ENCODE measurements around the gene BRAT1.
A peak's percentile ranks its signal among the peaks of the same experiment; 100 is the strongest.

The BRAT1 gene

DNA sequence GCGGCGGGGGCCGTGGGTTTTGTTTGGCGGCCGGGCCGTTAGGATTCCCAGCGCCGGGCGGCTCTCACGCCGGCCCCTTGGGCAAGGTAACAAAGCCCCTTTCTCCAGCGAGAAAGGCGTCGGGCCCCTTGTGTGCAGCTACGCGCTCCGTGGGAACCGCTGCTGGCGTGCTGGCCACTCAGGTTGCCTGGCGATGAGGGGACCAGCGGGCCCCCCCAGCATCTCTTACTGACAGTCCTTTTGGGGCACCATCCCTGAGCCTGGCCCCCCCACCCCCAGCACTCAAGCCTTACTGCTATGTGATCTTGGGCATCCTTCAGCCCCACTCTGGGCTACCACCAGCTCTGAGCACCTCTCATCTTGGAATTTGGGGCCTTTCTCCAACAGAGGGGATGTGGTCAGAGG is 34.0 kb downstream of the BRAT1 start:
- no peak overlapping the region for H2AFZ ChIP-seq (ENCODE audit: low read depth)
- no peak overlapping the region for H3K4me3 ChIP-seq (IDR thresholded peaks at IDR 0.05; ENCODE audit: insufficient read depth, low read depth, low read length)
- no peaks in the 10 kb centered on the region for H3K36me3 ChIP-seq (ENCODE audit: insufficient read depth)
- H3K4me2 ChIP-seq = no peak overlapping the region
- no peak overlapping the region for H3K27ac ChIP-seq
- no peak overlapping the region for H3K9ac ChIP-seq
- H3K4me1 ChIP-seq (ENCODE audit: low read depth, poor library complexity, severe bottlenecking) = peaks cover 29% of the 10 kb centered on the region
- H3K79me2 ChIP-seq (ENCODE audit: insufficient read depth, low read depth) = no peaks in the 10 kb centered on the region
- H3K27me3 ChIP-seq (ENCODE audit: insufficient read depth, low read depth) = peaks cover 78% of the 10 kb centered on the region
- TF ChIP-seq CTCF (conservative IDR thresholded peaks at IDR 0.05; ENCODE audit: low read depth, low read length) = no peak
- H4K20me1 ChIP-seq (ENCODE audit: insufficient read depth) = no peaks in the 10 kb centered on the region

GRCh38 chr7:2520761-2521290 is 34.5 kb downstream of the BRAT1 start:
- Histone ChIP-seq H3K4me3 (IDR thresholded peaks at IDR 0.05; ENCODE audit: insufficient read depth, low read depth, low read length) (no peak overlapping the region), H3K9ac (no peak overlapping the region), H2AFZ (ENCODE audit: low read depth) (no peak overlapping the region), H3K4me2 (peak overlapping the region; percentile 48; the same call in 1 of the 2 replicates), H3K27ac (no peak overlapping the region), H3K27me3 (ENCODE audit: insufficient read depth, low read depth) (peaks cover 83% of the 10 kb centered on the region), H3K79me2 (ENCODE audit: insufficient read depth, low read depth) (no peaks in the 10 kb centered on the region), H3K36me3 (ENCODE audit: insufficient read depth) (no peaks in the 10 kb centered on the region), H4K20me1 (ENCODE audit: insufficient read depth) (no peaks in the 10 kb centered on the region), H3K4me1 (ENCODE audit: low read depth, poor library complexity, severe bottlenecking) (peaks cover 29% of the 10 kb centered on the region)
- no peak for TF ChIP-seq CTCF (conservative IDR thresholded peaks at IDR 0.05; ENCODE audit: low read depth, low read length)

DNA sequence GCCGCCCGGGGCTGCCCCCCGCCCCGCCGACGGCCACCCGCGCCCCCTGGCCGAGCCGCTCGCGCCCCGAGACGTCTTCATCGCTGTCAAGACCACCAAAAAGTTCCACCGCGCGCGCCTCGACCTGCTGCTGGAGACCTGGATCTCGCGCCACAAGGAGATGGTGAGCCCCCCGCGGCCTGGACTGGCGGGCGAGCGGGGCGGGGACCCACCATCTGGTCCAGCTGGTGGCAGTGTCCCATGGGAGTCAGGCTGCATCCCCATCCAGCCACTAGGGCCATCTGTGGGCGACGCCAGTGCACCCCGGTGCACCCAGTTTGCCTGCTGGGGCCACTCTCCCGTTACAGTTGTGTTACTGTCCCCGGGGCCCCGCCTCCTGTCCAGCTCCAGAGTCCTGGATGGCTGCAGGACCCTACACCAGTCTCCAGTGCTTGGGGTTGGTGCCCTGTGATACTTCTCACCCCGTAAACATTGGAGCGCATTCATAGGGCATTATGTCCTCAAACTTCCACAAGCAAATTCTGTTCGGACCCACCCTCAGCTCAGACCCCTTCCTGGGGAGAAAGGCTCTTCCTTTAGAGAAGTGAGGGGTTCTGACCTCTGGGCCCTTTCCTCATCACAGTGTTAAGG is 35.1 kb downstream of the BRAT1 start:
- Histone ChIP-seq H3K36me3 (ENCODE audit: insufficient read depth) (no peaks in the 10 kb centered on the region), H3K9ac (no peak overlapping the region; the same call in 1 of the 2 replicates), H2AFZ (ENCODE audit: low read depth) (peak overlapping the region; percentile 38), H4K20me1 (ENCODE audit: insufficient read depth) (no peaks in the 10 kb centered on the region), H3K27ac (no peak overlapping the region), H3K79me2 (ENCODE audit: insufficient read depth, low read depth) (no peaks in the 10 kb centered on the region), H3K4me1 (ENCODE audit: low read depth, poor library complexity, severe bottlenecking) (peaks cover 29% of the 10 kb centered on the region), H3K27me3 (ENCODE audit: insufficient read depth, low read depth) (peaks cover 82% of the 10 kb centered on the region), H3K4me2 (peak overlapping the region; percentile 48; the same call in 1 of the 2 replicates), H3K4me3 (IDR thresholded peaks at IDR 0.05; ENCODE audit: insufficient read depth, low read depth, low read length) (no peak overlapping the region)
- no peak for TF ChIP-seq CTCF (conservative IDR thresholded peaks at IDR 0.05; ENCODE audit: low read depth, low read length)

DNA sequence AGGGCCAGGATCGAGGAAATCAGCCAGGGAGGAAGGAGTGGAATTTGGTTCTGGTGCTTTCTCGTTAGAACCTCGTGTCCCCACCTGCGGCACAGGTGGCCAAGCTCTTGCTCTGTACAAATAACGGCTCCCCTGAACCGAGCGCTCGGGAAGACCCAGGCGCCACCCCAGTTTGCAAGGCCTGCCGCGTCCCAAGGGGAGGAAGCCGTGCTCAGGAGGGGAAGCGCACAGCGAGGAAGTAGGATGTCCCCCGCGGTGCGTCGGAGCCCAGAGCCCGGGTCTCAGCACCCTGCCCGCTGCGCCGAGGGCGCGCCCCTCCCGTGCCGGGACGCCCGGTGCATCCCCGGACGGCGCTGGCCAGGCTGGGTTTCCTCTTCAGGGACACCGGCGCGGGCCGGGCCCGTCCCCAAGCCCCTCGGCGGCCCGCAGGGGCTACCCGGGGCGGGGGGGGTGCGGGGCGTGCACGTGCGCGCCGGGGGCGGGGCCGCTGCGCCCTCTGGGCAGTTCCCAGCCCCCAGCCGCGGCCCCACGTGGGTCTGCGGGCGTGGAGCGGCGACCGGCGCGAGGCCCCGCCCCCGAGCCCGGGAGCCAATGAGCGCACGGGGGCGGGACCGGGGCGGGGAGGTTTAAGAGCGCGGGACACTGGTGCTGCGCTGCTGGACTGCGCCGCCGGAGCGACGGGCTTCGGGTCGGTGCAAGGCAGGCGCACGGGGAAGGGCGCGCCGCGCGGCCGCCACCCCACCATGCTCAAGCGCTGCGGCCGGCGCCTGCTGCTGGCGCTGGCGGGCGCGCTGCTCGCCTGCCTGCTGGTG is 36.0 kb downstream of the BRAT1 start, which contains the start of gene LFNG:
Gene LFNG, plus strand, starts transcription at position 656 of the 812 bp plus-strand sequence. Its CDS starts 88 bp downstream, at position 744.
- H3K4me1 ChIP-seq (ENCODE audit: low read depth, poor library complexity, severe bottlenecking) = peaks cover 29% of the 10 kb centered on the region
- no peaks in the 10 kb centered on the region for H3K79me2 ChIP-seq (ENCODE audit: insufficient read depth, low read depth)

More for the DNA sequence above, 36.0 kb downstream of the BRAT1 start, which contains the start of gene LFNG:
- Histone ChIP-seq H4K20me1 (ENCODE audit: insufficient read depth) (no peaks in the 10 kb centered on the region), H3K27me3 (ENCODE audit: insufficient read depth, low read depth) (peaks cover 81% of the 10 kb centered on the region), H2AFZ (ENCODE audit: low read depth) (peak within 1 kb of the TSS; percentile 98), H3K27ac (no peak within 1 kb of the TSS), H3K36me3 (ENCODE audit: insufficient read depth) (no peaks in the 10 kb centered on the region), H3K4me3 (IDR thresholded peaks at IDR 0.05; ENCODE audit: insufficient read depth, low read depth, low read length) (no peak within 1 kb of the TSS), H3K4me2 (peak within 1 kb of the TSS; percentile 98), H3K9ac (peak within 1 kb of the TSS; percentile 49; the same call in 1 of the 2 replicates)
- no peak for TF ChIP-seq CTCF (conservative IDR thresholded peaks at IDR 0.05; ENCODE audit: low read depth, low read length)
